Measurements from ENCODE around the gene PRM2.

The PRM2 gene

DNA sequence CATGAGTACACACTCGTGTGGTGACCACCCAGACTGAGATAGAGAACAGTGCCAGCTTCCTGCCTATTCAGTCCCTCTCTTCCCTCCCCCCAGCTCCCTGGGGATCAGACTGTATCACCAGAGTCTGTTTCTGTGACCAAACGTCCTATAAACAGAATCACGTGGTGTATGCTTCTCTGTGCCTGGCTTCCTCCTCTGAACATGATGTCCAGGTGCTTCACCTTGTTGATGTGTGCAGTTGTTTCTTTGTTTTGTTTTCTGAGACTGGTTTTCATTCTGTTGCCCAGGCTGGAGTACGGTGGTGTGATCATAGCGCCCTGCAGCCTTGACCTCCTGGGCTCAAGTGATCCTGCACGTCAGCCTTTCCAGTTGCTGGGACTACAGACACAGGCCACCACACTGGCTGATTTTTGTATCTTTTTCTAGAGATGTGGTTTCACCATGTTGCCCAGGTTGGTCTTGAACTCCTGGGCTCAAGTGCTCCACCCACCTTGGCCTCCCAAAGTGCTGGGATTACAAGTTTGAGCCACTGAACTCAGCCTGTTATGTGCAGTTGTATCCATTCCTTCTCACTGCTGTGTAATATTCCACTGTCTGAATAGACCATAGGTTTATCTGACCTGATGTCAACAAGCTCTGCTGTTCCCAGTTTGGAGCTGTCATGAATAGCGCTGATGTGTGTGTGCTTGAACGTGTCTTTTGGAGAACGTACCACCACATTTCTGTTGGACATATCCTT is 33.8 kb upstream of the PRM2 start:
- H3K27ac ChIP-seq = peak overlapping the region; percentile 34
- peaks cover 72 to 79% of the 10 kb centered on the region in 2 experiments for H3K4me1 ChIP-seq (ENCODE audit: control insufficient read depth in 1 of 2, insufficient read depth in 1 of 2, low read depth in 1 of 2, low read length in 1 of 2)
- no peak overlapping the region for H3K4me3 ChIP-seq (ENCODE audit: low read depth in 1 of 2, low read length in 1 of 2)
- TF ChIP-seq, protein P1, sequence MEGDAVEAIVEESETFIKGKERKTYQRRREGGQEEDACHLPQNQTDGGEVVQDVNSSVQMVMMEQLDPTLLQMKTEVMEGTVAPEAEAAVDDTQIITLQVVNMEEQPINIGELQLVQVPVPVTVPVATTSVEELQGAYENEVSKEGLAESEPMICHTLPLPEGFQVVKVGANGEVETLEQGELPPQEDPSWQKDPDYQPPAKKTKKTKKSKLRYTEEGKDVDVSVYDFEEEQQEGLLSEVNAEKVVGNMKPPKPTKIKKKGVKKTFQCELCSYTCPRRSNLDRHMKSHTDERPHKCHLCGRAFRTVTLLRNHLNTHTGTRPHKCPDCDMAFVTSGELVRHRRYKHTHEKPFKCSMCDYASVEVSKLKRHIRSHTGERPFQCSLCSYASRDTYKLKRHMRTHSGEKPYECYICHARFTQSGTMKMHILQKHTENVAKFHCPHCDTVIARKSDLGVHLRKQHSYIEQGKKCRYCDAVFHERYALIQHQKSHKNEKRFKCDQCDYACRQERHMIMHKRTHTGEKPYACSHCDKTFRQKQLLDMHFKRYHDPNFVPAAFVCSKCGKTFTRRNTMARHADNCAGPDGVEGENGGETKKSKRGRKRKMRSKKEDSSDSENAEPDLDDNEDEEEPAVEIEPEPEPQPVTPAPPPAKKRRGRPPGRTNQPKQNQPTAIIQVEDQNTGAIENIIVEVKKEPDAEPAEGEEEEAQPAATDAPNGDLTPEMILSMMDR (IDR thresholded peaks at IDR 0.05) = no peak
- no peaks in the 10 kb centered on the region for H3K36me3 ChIP-seq
- no peaks in the 10 kb centered on the region for H3K9me3 ChIP-seq
- no peaks in the 10 kb centered on the region for H3K27me3 ChIP-seq

DNA sequence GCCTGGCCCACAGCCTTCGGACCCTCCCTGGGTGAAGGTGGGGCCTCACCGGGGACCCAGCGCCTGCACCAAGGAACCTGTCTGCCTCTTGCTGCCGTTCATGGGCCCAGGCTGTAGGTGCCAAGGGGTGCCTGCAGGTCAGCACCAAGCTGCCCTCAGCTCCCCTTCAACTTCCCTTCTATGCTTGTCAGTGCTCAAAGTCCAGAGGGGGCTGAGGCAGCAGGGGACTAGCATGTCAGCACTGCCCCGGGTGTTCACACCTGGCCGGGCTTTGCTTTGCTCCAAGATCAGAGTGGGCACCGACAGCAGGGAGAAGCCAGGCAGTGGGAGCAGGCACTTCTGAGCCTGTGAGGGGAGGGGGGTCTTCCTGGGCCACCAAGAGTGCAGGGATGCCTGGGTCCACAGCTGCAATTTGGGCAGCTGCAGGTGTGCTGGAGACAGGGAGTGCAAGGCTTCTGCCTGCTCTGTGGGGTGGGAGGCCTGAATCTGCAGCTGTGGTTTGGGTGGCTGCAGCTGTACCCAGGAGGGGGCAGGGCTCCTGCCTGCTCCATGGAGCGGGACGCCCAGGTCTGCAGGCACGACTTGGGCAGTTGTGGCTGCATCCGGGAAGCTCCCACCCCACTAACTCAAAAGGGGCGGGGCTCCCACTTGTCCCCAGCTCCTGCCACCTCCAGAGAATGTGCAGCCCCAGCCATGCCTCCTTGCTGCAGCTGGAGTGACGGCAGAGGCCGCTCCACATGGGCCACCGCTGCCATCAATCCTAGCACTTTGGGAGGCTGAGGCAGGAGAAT is 32.4 kb upstream of the PRM2 start:
- H3K4me1 ChIP-seq (ENCODE audit: control insufficient read depth in 1 of 2, insufficient read depth in 1 of 2, low read depth in 1 of 2, low read length in 1 of 2) = peaks cover 76 to 82% of the 10 kb centered on the region in 2 experiments
- H3K36me3 ChIP-seq = no peaks in the 10 kb centered on the region
- TF ChIP-seq, protein P1 (IDR thresholded peaks at IDR 0.05) = no peak
- H3K27me3 ChIP-seq = no peaks in the 10 kb centered on the region
- no peaks in the 10 kb centered on the region for H3K9me3 ChIP-seq
- H3K4me3 ChIP-seq (ENCODE audit: low read depth in 1 of 2, low read length in 1 of 2) = peak overlapping the region in 1 of 2 experiments; percentile 54
- H3K27ac ChIP-seq = peak overlapping the region; percentile 90

DNA sequence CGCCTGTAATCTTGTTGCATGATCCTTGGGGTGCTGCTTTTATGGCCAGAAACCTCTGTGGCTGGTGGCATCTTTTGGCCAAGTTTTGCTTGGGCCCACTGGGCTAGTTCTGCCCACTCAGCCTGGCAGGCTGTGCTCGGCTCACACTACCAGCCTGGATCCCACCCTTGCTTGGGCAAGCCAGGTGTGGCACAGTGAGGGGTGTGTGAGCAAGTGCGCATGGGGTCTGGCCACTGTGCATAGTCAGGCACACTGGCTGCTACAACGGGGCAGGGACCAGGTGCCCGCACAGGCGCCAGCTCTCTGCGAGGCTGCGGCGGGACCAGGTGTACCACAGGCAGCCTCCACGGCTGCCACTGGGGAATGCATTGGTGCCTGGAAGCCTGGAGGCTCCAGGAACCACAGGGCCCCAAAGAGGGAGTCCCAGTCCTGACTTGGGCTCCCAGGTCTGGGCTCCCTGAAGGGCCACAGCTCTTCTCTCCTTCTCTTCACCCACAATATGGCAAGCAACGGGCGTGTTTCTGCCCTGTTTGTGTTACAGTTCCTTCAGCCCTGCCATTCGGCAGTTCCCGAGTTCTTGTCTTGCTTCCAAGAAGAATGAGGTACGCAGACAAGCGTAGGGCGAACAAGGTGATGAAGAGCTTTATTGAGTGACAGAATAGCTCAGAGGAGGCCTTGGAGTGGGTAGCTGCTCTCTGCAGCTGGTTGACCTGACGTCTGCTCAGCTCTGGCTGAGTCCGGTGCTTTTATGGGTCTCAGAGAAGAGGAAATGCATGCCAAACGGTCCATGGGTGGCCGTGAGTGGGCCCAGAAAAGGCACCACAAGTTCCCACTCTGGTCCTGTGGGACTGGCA is 31.6 kb upstream of the PRM2 start:
- H3K4me3 ChIP-seq (ENCODE audit: low read depth in 1 of 2, low read length in 1 of 2) = peak overlapping the region; percentile 42 to 54
- no peaks in the 10 kb centered on the region for H3K27me3 ChIP-seq
- TF ChIP-seq, protein P1 (IDR thresholded peaks at IDR 0.05) = no peak
- no peaks in the 10 kb centered on the region for H3K9me3 ChIP-seq
- H3K4me1 ChIP-seq (ENCODE audit: control insufficient read depth in 1 of 2, insufficient read depth in 1 of 2, low read depth in 1 of 2, low read length in 1 of 2) = peaks cover 76 to 79% of the 10 kb centered on the region in 2 experiments
- H3K27ac ChIP-seq = peak overlapping the region; percentile 90
- no peaks in the 10 kb centered on the region for H3K36me3 ChIP-seq

DNA sequence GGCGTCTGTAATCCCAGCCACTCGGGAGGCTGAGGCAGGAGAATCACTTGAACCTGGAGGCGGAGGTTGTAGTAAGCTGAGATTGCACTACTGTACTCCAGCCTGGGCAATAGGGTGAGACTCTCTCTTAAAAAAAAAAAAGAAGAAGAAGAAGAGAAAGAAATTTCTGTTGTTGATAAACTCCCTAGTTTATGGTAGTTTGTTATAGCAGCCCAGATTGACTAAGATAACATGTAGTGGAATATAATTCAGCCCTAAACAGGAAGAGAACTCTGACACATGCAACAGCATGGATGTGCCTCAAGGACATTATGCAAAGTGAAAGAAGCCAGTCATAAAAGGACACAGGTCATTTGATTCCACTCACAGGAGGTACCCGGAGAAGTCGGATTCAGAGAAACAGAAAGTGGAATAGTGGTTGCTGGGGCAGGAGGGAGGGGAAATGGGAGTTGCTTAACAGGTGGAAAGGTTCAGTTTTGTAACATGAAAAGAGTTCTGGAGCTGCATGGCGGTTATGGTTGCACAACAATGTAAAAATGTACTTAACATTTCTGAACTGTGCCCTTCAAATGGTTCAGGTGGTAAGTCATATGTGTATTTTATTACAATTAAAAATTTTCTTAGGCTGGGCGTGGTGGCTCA is 30.8 kb upstream of the PRM2 start:
- H3K27ac ChIP-seq = peak overlapping the region; percentile 90
- no peaks in the 10 kb centered on the region for H3K36me3 ChIP-seq
- no peaks in the 10 kb centered on the region for H3K27me3 ChIP-seq
- H3K9me3 ChIP-seq = no peaks in the 10 kb centered on the region
- H3K4me1 ChIP-seq (ENCODE audit: control insufficient read depth in 1 of 2, insufficient read depth in 1 of 2, low read depth in 1 of 2, low read length in 1 of 2) = peaks cover 70 to 72% of the 10 kb centered on the region in 2 experiments
- H3K4me3 ChIP-seq (ENCODE audit: low read depth in 1 of 2, low read length in 1 of 2) = peak overlapping the region; percentile 42 to 54
- TF ChIP-seq, protein P1 (IDR thresholded peaks at IDR 0.05) = no peak

DNA sequence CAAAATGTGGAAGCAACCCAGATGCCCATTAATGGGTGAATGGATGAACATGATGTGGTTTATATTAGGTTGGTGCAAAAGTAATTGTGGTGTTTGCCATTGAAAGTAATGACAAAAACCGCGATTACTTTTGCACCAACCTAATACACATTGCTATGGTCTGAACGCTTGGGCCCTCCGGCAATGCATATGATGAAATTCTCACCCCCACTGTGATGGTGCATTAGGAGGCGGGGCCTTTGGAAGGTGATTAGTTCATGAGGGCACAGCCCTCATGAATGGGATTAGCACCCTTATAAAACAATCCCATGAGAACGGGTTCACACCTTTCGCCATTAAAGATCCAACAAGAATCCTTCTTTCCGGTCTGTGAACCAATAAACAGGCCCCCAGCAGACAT is 30.1 kb upstream of the PRM2 start:
- Histone ChIP-seq H3K27ac (peak overlapping the region; percentile 90), H3K4me3 (ENCODE audit: low read depth in 1 of 2, low read length in 1 of 2) (peak overlapping the region in 1 of 2 experiments; percentile 54), H3K9me3 (no peaks in the 10 kb centered on the region), H3K27me3 (no peaks in the 10 kb centered on the region), H3K36me3 (no peaks in the 10 kb centered on the region), H3K4me1 (ENCODE audit: control insufficient read depth in 1 of 2, insufficient read depth in 1 of 2, low read depth in 1 of 2, low read length in 1 of 2) (peaks cover 65 to 66% of the 10 kb centered on the region in 2 experiments)
- TF ChIP-seq, protein P1 (IDR thresholded peaks at IDR 0.05) = no peak
